ENCODE results near the gene LCP2. TPM values are rescaled to one million over a fixed set of nuclear protein-coding genes. Genes with fewer than 3 reads are reported as not detected.
"Not testable (repeated sequence)": the region's sequence is repeated elsewhere in the genome, so short reads cannot be mapped to it uniquely, and the experiment has no call there.

Gene LCP2
- polyA plus RNA-seq, 2 of the 4 experiments (the other 2 are of a cell fraction), result not detected

- ATAC-seq, result no peak
- no peak for FAIRE-seq
Observed at GRCh38 chr5:170246126-170246870, 51.3 kb downstream of the LCP2 start.

GRCh38 chr5:170245436-170245835 lies 52.1 kb downstream of the LCP2 start:
- DNase-seq (ENCODE audit: low read depth in 1 of 2, low spot score in 1 of 2); ATAC-seq; POLR2A ChIA-PET; H3K9me3 ChIP-seq; H3K4me1 ChIP-seq; FAIRE-seq; H3K27ac ChIP-seq; H3K4me2 ChIP-seq; H3K4me3 ChIP-seq: not testable (repeated sequence)
- CTCF ChIA-PET, result interaction anchor here (2.2 kb wide), 1 partner anchor 20 kb away, joined by 12 read pairs; no protein-coding TSS in a partner anchor
- WGBS (ENCODE audit: missing lambda C conversion rate), result 62% methylated on average over 22 of the region's 23 CpGs

More at GRCh38 chr5:170246126-170246870, 51.3 kb downstream of the LCP2 start:
- Histone ChIP-seq H3K27ac (no peak overlapping the region), H3K4me2 (no peak overlapping the region), H3K4me1 (no peaks in the 10 kb centered on the region), H3K4me3 (no peak overlapping the region), H3K9me3 (no peaks in the 10 kb centered on the region)
- no peak for DNase-seq (ENCODE audit: low read depth in 1 of 2, low spot score in 1 of 2)
- ChIA-PET POLR2A (no interaction called here), CTCF (interaction anchor here (2.2 kb wide), 1 partner anchor 21 kb away, joined by 12 read pairs; no protein-coding TSS in a partner anchor)
- no peak for TF ChIP-seq MAX (IDR thresholded peaks at IDR 0.05)
- no peak for TF ChIP-seq ELK1 (IDR thresholded peaks at IDR 0.05; ENCODE audit: low read depth, low read length)
- no peak for TF ChIP-seq HOXB13 (CRISPR knock-in tag; IDR thresholded peaks at IDR 0.05; ENCODE audit: low read depth)
- TF ChIP-seq REST (IDR thresholded peaks at IDR 0.05), result no peak
- 47% methylated on average over 4 of the region's 4 CpGs for WGBS (ENCODE audit: missing lambda C conversion rate)

GRCh38 chr5:170238456-170239196 lies 59.0 kb downstream of the LCP2 start:
- H3K4me2 ChIP-seq, result no peak overlapping the region
- ATAC-seq, result no peak
- WGBS (ENCODE audit: missing lambda C conversion rate), result 3% methylated on average over 1 of the region's 1 CpG
- TF ChIP-seq CHD4 (IDR thresholded peaks at IDR 0.05; ENCODE audit: borderline replicate concordance), result no peak
- no peak for TF ChIP-seq MAFK (IDR thresholded peaks at IDR 0.05; ENCODE audit: partially characterized antibody)
- TF ChIP-seq TFCP2L1 (CRISPR knock-in tag; IDR thresholded peaks at IDR 0.05), result no peak
- no peak overlapping the region for H3K4me3 ChIP-seq
- DNase-seq (ENCODE audit: low read depth in 1 of 2, low spot score in 1 of 2), result no peak
- POLR2A ChIA-PET, result interaction anchor here (0.7 kb wide), 1 partner anchor 1132 kb away, joined by 4 read pairs; no protein-coding TSS in a partner anchor
- no peak overlapping the region for H3K27ac ChIP-seq
- H3K9me3 ChIP-seq, result no peaks in the 10 kb centered on the region
- no peak for FAIRE-seq
- CTCF ChIA-PET, result interaction anchor here (0.7 to 6.1 kb wide), 5 partner anchors 13 to 183 kb away, joined by 3 to 46 read pairs (median 4); no protein-coding TSS in a partner anchor
- no peaks in the 10 kb centered on the region for H3K4me1 ChIP-seq

GRCh38 chr5:170235876-170236864 lies 61.4 kb downstream of the LCP2 start:
- ChIA-PET POLR2A (no interaction called here), CTCF (interaction anchor here (0.7 to 6.1 kb wide), 8 partner anchors 10 to 403 kb away, joined by 3 to 46 read pairs (median 3); no protein-coding TSS in a partner anchor)
- no peak overlapping the region for H3K4me3 ChIP-seq
- FAIRE-seq, result no peak
- H3K4me2 ChIP-seq, result no peak overlapping the region
- 28% methylated on average over 3 of the region's 3 CpGs for WGBS (ENCODE audit: missing lambda C conversion rate)
- no peak overlapping the region for H3K27ac ChIP-seq
- no peak for DNase-seq (ENCODE audit: low read depth in 1 of 2, low spot score in 1 of 2)
- H3K4me1 ChIP-seq, result no peaks in the 10 kb centered on the region
- ATAC-seq, result no peak
- H3K9me3 ChIP-seq, result no peaks in the 10 kb centered on the region
- TF ChIP-seq E2F6 (IDR thresholded peaks at IDR 0.05; ENCODE audit: borderline replicate concordance, low read depth) (no peak), CEBPB (IDR thresholded peaks at IDR 0.05) (no peak), NR3C1 (IDR thresholded peaks at IDR 0.05) (no peak), HMGXB4 (CRISPR knock-in tag; IDR thresholded peaks at IDR 0.05; ENCODE audit: borderline replicate concordance) (no peak), MAX (IDR thresholded peaks at IDR 0.05) (no peak)

All from A549 (cell line).